OCI-LY1 (cell line): ENCODE data around the gene MAP3K7CL.

Experiments used
- CTCF ChIP-seq: fragments of 200-600 bp; sonication (generic), shearing (Covaris generic); IDR thresholded peaks from 2 replicates; pipeline ENCODE4 v1.5.1; 2017; ENCODE audit warnings: mild to moderate bottlenecking, antibody characterized with exemption, low read length, moderate library complexity, mixed read lengths
- EZH2 ChIP-seq: fragments of 200-600 bp; sonication (generic), shearing (Covaris generic); IDR thresholded peaks from 2 replicates; pipeline ENCODE4 v1.8.0; 2017; ENCODE audit warnings: borderline replicate concordance, mixed run types, mild to moderate bottlenecking, antibody characterized with exemption, low read length, moderate library complexity, mixed read lengths

- TF ChIP-seq CTCF (no peak), EZH2 (no peak)
Observed at GRCh38 chr21:29196670-29197191, 66.3 kb downstream of the MAP3K7CL start.
